Activated T-helper 1 cell treated with anti-CD3 and anti-CD28 coated beads, Interleukin-12 subunit alpha, Interleukin-12 subunit beta, Interleukin-2, Interleukin-4 antibody, amounts not matched to agents 30 ng/mL and 10 ng/mL and 1 ng/mL, durations not matched to agents 14 hours and 24 hours and 36 hours (primary cell): ENCODE results near the gene TRAF3. TPM values are rescaled to one million over a fixed set of nuclear protein-coding genes. Genes with fewer than 3 reads are reported as not detected.
A peak's percentile ranks its signal among the peaks of the same experiment; 100 is the strongest.
"Not testable (repeated sequence)": the region's sequence is repeated elsewhere in the genome, so short reads cannot be mapped to it uniquely, and the experiment has no call there.

Experiments
- DNase-seq: peaks from one replicate; pipeline ENCODE4 v3.0.0; 2021; ENCODE audit warnings: low spot score
- H3K27ac Mint-ChIP-seq: one replicate; pipeline ENCODE4 v1.8.0; 2021; ENCODE audit warnings: mild to moderate bottlenecking, mixed read lengths
- H3K27me3 Mint-ChIP-seq: one replicate; pipeline ENCODE4 v1.8.0; 2022; ENCODE audit warnings: mild to moderate bottlenecking, moderate library complexity, mixed read lengths; ENCODE audit not compliant: insufficient read depth
- H3K36me3 Mint-ChIP-seq: one replicate; pipeline ENCODE4 v1.8.0; 2021; ENCODE audit warnings: low read depth, mixed read lengths
- H3K4me1 Mint-ChIP-seq: one replicate; pipeline ENCODE4 v1.8.0; 2021; ENCODE audit warnings: low read depth, mixed read lengths
- H3K4me3 Mint-ChIP-seq: one replicate; pipeline ENCODE4 v1.8.0; 2021; ENCODE audit warnings: mild to moderate bottlenecking, moderate library complexity, mixed read lengths
- H3K9me3 Mint-ChIP-seq: one replicate; pipeline ENCODE4 v1.8.0; 2021; ENCODE audit warnings: mixed read lengths
- intact Hi-C: fragments of 100-400 bp; cut with micrococcal nuclease; formaldehyde crosslinking; loops from one replicate; pipeline ENCODE4 v1.15.1; 2024
- total RNA-seq: library from RNA; stranded (reverse); gene quantifications from 2 replicates; pipeline ENCODE4 v1.2.3, GENCODE V29; 2022

TRAF3 gene
- total RNA-seq, 1 donor from 2014 or later = 73.1 TPM

DNA sequence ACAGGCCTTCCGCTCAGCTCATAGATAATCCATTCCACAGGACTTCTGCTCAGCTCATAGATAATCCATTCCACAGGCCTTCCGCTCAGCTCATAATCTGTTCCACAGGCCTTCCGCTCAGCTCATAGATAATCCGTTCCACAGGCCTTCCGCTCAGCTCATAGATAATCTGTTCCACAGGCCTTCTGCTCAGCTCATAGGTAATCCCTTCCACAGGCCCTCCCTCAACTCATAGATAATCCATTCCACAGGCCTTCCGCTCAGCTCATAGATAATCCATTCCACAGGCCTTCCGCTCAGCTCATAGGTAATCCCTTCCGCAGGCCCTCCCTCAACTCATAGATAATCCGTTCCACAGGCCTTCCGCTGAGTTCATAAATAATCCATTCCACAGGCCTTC lies 100.3 kb downstream of the TRAF3 start:
- H3K27me3 Mint-ChIP-seq, H3K4me1 Mint-ChIP-seq, intact Hi-C loops, H3K4me3 Mint-ChIP-seq, H3K27ac Mint-ChIP-seq, H3K9me3 Mint-ChIP-seq, DNase-seq: not testable (repeated sequence)
- H3K36me3 Mint-ChIP-seq = peaks cover 24% of the 10 kb centered on the region

GRCh38 chr14:102878174-102878969 lies 101.1 kb downstream of the TRAF3 start:
- Mint-ChIP-seq H3K4me1 (peaks cover 7% of the 10 kb centered on the region), H3K27me3 (no peaks in the 10 kb centered on the region), H3K27ac (no peak overlapping the region), H3K4me3 (no peak overlapping the region), H3K9me3 (no peaks in the 10 kb centered on the region), H3K36me3 (peaks cover 29% of the 10 kb centered on the region)
- intact Hi-C loops = no loop called here
- no peak for DNase-seq

DNA sequence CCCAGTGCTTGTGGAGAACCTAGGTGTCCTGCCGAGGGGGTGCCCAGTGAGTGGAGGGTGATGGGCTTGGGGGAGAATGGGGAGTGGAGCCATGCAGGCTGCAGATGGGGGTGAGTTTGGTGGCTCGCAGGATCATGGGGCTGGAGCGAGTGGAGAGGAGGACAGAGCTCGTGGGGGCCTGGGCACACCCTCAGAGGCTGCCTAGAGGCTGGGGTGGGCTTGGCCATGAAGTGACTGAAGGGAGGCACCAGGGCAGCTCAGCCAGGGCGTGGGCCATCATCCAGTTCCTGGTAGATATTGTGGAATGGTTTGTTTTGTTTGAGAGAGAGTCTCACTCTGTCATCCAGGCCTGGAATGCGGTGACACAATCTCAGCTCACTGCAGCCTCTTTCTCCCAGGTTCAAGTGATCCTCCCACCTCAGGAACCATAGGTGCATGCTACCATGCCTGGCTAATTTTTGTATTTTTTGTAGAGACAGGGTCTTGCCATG lies 101.8 kb downstream of the TRAF3 start:
- H3K36me3 Mint-ChIP-seq = peaks cover 29% of the 10 kb centered on the region
- H3K27me3 Mint-ChIP-seq = no peaks in the 10 kb centered on the region

GRCh38 chr14:102882226-102882906 lies 105.1 kb downstream of the TRAF3 start:
- DNase-seq = no peak
- intact Hi-C loops = loop anchor here (2.0 to 5.0 kb wide), 2 partner anchors 104 to 520 kb away; partner anchors contain the start of genes CINP and TECPR2
- Mint-ChIP-seq H3K27me3 (no peaks in the 10 kb centered on the region), H3K4me1 (peaks cover 10% of the 10 kb centered on the region), H3K4me3 (no peak overlapping the region), H3K27ac (peak overlapping the region; percentile 37), H3K9me3 (no peaks in the 10 kb centered on the region), H3K36me3 (peaks cover 46% of the 10 kb centered on the region)

More for the DNA sequence above, 101.8 kb downstream of the TRAF3 start:
- intact Hi-C loops = no loop called here
- H3K9me3 Mint-ChIP-seq = no peaks in the 10 kb centered on the region
- no peak for DNase-seq
- H3K4me1 Mint-ChIP-seq = peaks cover 10% of the 10 kb centered on the region
- H3K4me3 Mint-ChIP-seq = no peak overlapping the region
- no peak overlapping the region for H3K27ac Mint-ChIP-seq

DNA sequence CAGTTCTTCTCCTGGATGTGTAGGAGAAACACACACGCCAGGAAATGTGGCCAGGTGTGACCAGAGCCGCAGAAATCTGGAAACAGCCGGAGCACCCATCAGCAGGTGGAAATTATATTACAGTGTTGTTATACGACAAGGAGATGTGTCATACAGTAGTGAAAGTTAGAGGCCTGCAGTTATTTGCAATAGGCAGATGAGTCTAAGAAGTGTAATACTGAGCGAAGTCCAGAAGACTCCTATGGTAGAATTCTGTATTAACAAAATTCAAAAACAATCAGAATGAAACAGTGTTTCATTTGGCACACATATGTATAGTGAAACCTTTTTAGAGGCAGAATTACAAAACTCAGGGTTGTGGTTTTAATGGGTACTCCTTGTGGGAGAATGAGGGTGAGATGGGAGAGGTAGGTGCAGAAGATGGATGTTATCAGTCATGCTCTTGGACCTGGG lies 105.9 kb downstream of the TRAF3 start:
- intact Hi-C loops = loop anchor here (1.0 to 5.0 kb wide), 4 partner anchors 61 to 521 kb away; partner anchors contain the start of genes CINP and TECPR2
- Mint-ChIP-seq H3K27me3 (no peaks in the 10 kb centered on the region), H3K36me3 (peaks cover 50% of the 10 kb centered on the region), H3K27ac (peak overlapping the region; percentile 62), H3K9me3 (no peaks in the 10 kb centered on the region), H3K4me3 (no peak overlapping the region), H3K4me1 (peaks cover 10% of the 10 kb centered on the region)
- no peak for DNase-seq

- Mint-ChIP-seq H3K27ac (no peak overlapping the region), H3K27me3 (no peaks in the 10 kb centered on the region), H3K4me3 (no peak overlapping the region), H3K9me3 (no peaks in the 10 kb centered on the region), H3K4me1 (peaks cover 10% of the 10 kb centered on the region), H3K36me3 (peaks cover 52% of the 10 kb centered on the region)
- intact Hi-C loops = loop anchor here (1.0 to 5.0 kb wide), 4 partner anchors 61 to 521 kb away; partner anchors contain the start of genes CINP and TECPR2
- DNase-seq = no peak
Measured at GRCh38 chr14:102883554-102883953, 106.3 kb downstream of the TRAF3 start.

DNA sequence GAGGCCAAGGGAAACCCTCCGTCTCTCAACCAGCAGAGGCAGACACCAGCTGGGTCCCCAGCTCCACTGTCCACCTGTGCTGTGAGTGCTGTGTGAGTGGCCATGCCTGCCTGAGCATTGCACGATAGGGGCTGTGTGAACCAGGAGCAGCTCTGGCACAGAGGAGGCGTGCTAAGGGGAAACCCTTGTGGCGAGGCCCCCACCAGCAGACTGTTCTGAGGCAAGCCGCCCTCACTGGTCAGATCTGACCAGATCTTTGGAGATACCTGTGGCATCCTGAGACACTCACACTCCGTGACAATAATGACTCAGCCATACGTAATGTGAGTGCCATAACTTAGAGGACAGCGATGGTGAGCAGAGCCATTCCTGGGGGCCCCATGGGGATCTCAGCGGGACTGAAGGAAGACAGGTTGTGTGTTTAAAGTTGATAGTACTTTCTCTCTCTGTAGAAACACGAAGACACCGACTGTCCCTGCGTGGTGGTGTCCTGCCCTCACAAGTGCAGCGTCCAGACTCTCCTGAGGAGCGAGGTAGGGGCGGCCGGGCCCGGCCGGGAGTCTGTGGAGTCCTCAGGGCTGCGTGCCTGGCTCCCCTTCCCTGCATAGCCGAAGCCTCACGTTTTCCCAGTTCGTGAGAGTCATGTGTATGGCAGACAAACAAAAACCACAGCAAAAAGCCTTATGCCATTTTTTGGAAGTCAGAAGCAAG lies 108.6 kb downstream of the TRAF3 start:
- no peaks in the 10 kb centered on the region for H3K27me3 Mint-ChIP-seq
- H3K27ac Mint-ChIP-seq = no peak overlapping the region
- H3K36me3 Mint-ChIP-seq = peaks cover 50% of the 10 kb centered on the region
- intact Hi-C loops = no loop called here
- peaks cover 10% of the 10 kb centered on the region for H3K4me1 Mint-ChIP-seq
- no peak for DNase-seq
- no peaks in the 10 kb centered on the region for H3K9me3 Mint-ChIP-seq
- no peak overlapping the region for H3K4me3 Mint-ChIP-seq

DNA sequence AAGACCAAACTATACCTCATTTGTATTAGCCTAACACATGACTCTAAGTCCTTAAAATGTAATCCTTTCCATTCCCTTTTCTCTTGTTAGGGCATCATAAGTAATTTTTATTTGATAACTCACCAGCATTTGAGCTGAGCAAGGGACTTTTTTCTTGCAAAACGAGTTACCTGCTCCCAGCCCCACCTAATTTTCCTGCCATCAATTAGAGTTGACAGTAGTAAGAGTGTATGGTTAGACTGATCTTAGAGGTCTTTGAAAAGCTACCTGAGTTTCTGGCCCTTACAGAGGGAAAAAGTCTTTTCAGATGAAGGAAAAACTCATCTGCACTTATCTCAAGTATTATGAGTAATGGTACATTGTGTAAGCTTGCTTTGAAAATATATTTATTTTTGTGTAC lies 111.5 kb downstream of the TRAF3 start:
- Mint-ChIP-seq H3K9me3 (no peaks in the 10 kb centered on the region), H3K27me3 (no peaks in the 10 kb centered on the region), H3K36me3 (peaks cover 45% of the 10 kb centered on the region), H3K4me3 (no peak overlapping the region), H3K4me1 (no peaks in the 10 kb centered on the region), H3K27ac (no peak overlapping the region)
- no peak for DNase-seq
- intact Hi-C loops = no loop called here

DNA sequence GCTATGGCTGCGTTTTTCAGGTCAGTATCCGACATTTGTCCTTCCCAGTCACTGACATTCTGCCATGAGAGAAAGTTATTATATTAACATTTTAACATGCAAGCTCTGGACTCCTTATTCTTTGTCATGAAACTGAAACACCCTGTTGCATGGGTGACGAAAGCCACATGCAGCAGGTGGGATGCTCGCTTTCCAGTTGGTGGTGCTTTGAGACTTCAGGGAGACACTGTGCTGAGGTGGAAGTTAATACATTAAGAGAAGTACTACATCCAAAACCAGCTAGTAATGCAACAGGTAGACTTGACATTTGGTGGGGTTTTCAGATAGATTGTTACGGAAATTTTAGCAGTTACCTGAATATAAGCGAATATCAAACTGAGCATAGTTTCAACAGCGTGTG lies 112.4 kb downstream of the TRAF3 start:
- intact Hi-C loops = no loop called here
- Mint-ChIP-seq H3K27me3 (no peaks in the 10 kb centered on the region), H3K36me3 (peaks cover 42% of the 10 kb centered on the region), H3K4me3 (no peak overlapping the region), H3K9me3 (no peaks in the 10 kb centered on the region), H3K27ac (no peak overlapping the region), H3K4me1 (no peaks in the 10 kb centered on the region)
- DNase-seq = no peak

DNA sequence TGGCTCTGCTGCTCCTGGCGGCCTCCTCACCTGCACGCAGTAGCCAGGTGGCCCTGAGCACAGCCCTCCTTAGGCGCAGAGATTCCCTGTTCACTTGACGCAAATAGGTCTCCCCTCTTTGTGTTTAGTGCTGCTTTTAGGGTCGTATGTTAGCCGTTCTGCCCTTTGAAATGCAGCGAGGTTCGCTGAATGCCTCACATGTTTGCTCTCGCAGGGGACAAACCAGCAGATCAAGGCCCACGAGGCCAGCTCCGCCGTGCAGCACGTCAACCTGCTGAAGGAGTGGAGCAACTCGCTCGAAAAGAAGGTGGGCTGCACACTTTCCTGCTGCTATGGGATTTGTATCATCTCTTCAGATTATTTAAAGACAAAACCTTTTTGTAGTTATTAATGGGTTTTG lies 113.9 kb downstream of the TRAF3 start:
- Mint-ChIP-seq H3K4me3 (no peak overlapping the region), H3K36me3 (peaks cover 45% of the 10 kb centered on the region), H3K27me3 (no peaks in the 10 kb centered on the region), H3K27ac (no peak overlapping the region), H3K4me1 (no peaks in the 10 kb centered on the region), H3K9me3 (no peaks in the 10 kb centered on the region)
- no peak for DNase-seq
- intact Hi-C loops = no loop called here

GRCh38 chr14:102891556-102891955 lies 114.3 kb downstream of the TRAF3 start:
- H3K27me3 Mint-ChIP-seq = no peaks in the 10 kb centered on the region
- no peaks in the 10 kb centered on the region for H3K9me3 Mint-ChIP-seq
- peaks cover 45% of the 10 kb centered on the region for H3K36me3 Mint-ChIP-seq
- intact Hi-C loops = no loop called here
- no peaks in the 10 kb centered on the region for H3K4me1 Mint-ChIP-seq
- no peak overlapping the region for H3K4me3 Mint-ChIP-seq
- H3K27ac Mint-ChIP-seq = no peak overlapping the region
- no peak for DNase-seq

GRCh38 chr14:102892651-102893050 lies 115.4 kb downstream of the TRAF3 start:
- intact Hi-C loops = loop anchor here (1.0 kb wide), 1 partner anchor 61 kb away; no protein-coding TSS in a partner anchor
- no peak overlapping the region for H3K4me3 Mint-ChIP-seq
- H3K36me3 Mint-ChIP-seq = peaks cover 41% of the 10 kb centered on the region
- H3K27me3 Mint-ChIP-seq = no peaks in the 10 kb centered on the region
- H3K9me3 Mint-ChIP-seq = no peaks in the 10 kb centered on the region
- no peak overlapping the region for H3K27ac Mint-ChIP-seq
- DNase-seq = no peak
- peaks cover 4% of the 10 kb centered on the region for H3K4me1 Mint-ChIP-seq
